ENCODE measurements around the gene ANKRD36.
"Not testable (repeated sequence)": the region's sequence is repeated elsewhere in the genome, so short reads cannot be mapped to it uniquely, and the experiment has no call there.

ANKRD36 gene

GRCh38 chr2:97261192-97261591, 148.2 kb downstream of the ANKRD36 start:
- H3K9me3 ChIP-seq (ENCODE audit: control insufficient read depth, insufficient read depth, low read depth, low read length); POLR2A ChIA-PET; H3K27ac ChIP-seq (ENCODE audit: extremely low read depth, low read depth, low read length); CTCF ChIA-PET; H3K4me1 ChIP-seq (ENCODE audit: control insufficient read depth, insufficient read depth, low read length); H3K36me3 ChIP-seq (ENCODE audit: control insufficient read depth in 2 of 2, insufficient read depth in 1 of 2, low read length in 2 of 2); H3K4me3 ChIP-seq (ENCODE audit: low read depth, low read length): not testable (repeated sequence)

GRCh38 chr2:97266449-97266848, 153.5 kb downstream of the ANKRD36 start:
- H3K4me1 ChIP-seq (ENCODE audit: control insufficient read depth, insufficient read depth, low read length); POLR2A ChIA-PET; H3K27ac ChIP-seq (ENCODE audit: extremely low read depth, low read depth, low read length); H3K36me3 ChIP-seq (ENCODE audit: control insufficient read depth in 2 of 2, insufficient read depth in 1 of 2, low read length in 2 of 2); H3K9me3 ChIP-seq (ENCODE audit: control insufficient read depth, insufficient read depth, low read depth, low read length); H3K4me3 ChIP-seq (ENCODE audit: low read depth, low read length); CTCF ChIA-PET: not testable (repeated sequence)

- Histone ChIP-seq H3K4me1 (ENCODE audit: control insufficient read depth, insufficient read depth, low read length) (no peaks in the 10 kb centered on the region), H3K27ac (ENCODE audit: extremely low read depth, low read depth, low read length) (no peak overlapping the region), H3K9me3 (ENCODE audit: control insufficient read depth, insufficient read depth, low read depth, low read length) (no peaks in the 10 kb centered on the region), H3K4me3 (ENCODE audit: low read depth, low read length) (no peak overlapping the region), H3K36me3 (ENCODE audit: control insufficient read depth in 2 of 2, insufficient read depth in 1 of 2, low read length in 2 of 2) (no peaks in the 10 kb centered on the region)
- CTCF ChIA-PET, result no interaction called here
- no peak for TF ChIP-seq ZSCAN30 (tag by site-specific recombination; IDR thresholded peaks at IDR 0.05)
- TF ChIP-seq ZNF423 (tag by site-specific recombination; IDR thresholded peaks at IDR 0.05), result no peak
- no peak for TF ChIP-seq ZNF549 (tag by site-specific recombination; IDR thresholded peaks at IDR 0.05)
- no peak for TF ChIP-seq ZNF776 (tag by site-specific recombination; IDR thresholded peaks at IDR 0.05; ENCODE audit: borderline replicate concordance)
- no peak for TF ChIP-seq ZNF169 (tag by site-specific recombination; IDR thresholded peaks at IDR 0.05)
- no peak for TF ChIP-seq ZNF658 (tag by site-specific recombination; IDR thresholded peaks at IDR 0.05)
- no peak for TF ChIP-seq ZNF10 (tag by site-specific recombination; IDR thresholded peaks at IDR 0.05)
- TF ChIP-seq ZNF302 (tag by site-specific recombination; IDR thresholded peaks at IDR 0.05; ENCODE audit: low read depth), result no peak
- TF ChIP-seq ZNF274 (IDR thresholded peaks at IDR 0.05; ENCODE audit: low read length), result no peak
- no peak for TF ChIP-seq ZNF274 (tag by site-specific recombination; IDR thresholded peaks at IDR 0.05; ENCODE audit: borderline replicate concordance)
- no peak for TF ChIP-seq CTCF (tag by site-specific recombination; IDR thresholded peaks at IDR 0.05)
- TF ChIP-seq ZNF623 (tag by site-specific recombination; IDR thresholded peaks at IDR 0.05), result no peak
- TF ChIP-seq ZBTB49 (tag by site-specific recombination; IDR thresholded peaks at IDR 0.05; ENCODE audit: low read depth), result no peak
- TF ChIP-seq ZNF132 (tag by site-specific recombination; IDR thresholded peaks at IDR 0.05; ENCODE audit: borderline replicate concordance), result no peak
- no peak for TF ChIP-seq ZNF548 (tag by site-specific recombination; IDR thresholded peaks at IDR 0.05)
- no peak for TF ChIP-seq ZNF701 (tag by site-specific recombination; IDR thresholded peaks at IDR 0.05)
- TF ChIP-seq SCRT2 (tag by site-specific recombination; IDR thresholded peaks at IDR 0.05), result no peak
- POLR2A ChIA-PET, result interaction anchor here (0.6 kb wide), 1 partner anchor 172 kb away, joined by 3 read pairs; no protein-coding TSS in a partner anchor
Observed at GRCh38 chr2:97267411-97268074, 154.6 kb downstream of the ANKRD36 start.

GRCh38 chr2:97268075-97268591, 155.2 kb downstream of the ANKRD36 start:
- H3K27ac ChIP-seq (ENCODE audit: extremely low read depth, low read depth, low read length); H3K36me3 ChIP-seq (ENCODE audit: control insufficient read depth in 2 of 2, insufficient read depth in 1 of 2, low read length in 2 of 2); H3K4me1 ChIP-seq (ENCODE audit: control insufficient read depth, insufficient read depth, low read length); H3K9me3 ChIP-seq (ENCODE audit: control insufficient read depth, insufficient read depth, low read depth, low read length); H3K4me3 ChIP-seq (ENCODE audit: low read depth, low read length); CTCF ChIA-PET: not testable (repeated sequence)
- POLR2A ChIA-PET, result interaction anchor here (0.6 kb wide), 1 partner anchor 171 kb away, joined by 3 read pairs; no protein-coding TSS in a partner anchor

GRCh38 chr2:97276232-97276798, 163.4 kb downstream of the ANKRD36 start:
- CTCF ChIA-PET; POLR2A ChIA-PET; H3K9me3 ChIP-seq (ENCODE audit: control insufficient read depth, insufficient read depth, low read depth, low read length); H3K27ac ChIP-seq (ENCODE audit: extremely low read depth, low read depth, low read length); H3K4me1 ChIP-seq (ENCODE audit: control insufficient read depth, insufficient read depth, low read length); H3K36me3 ChIP-seq (ENCODE audit: control insufficient read depth in 2 of 2, insufficient read depth in 1 of 2, low read length in 2 of 2); H3K4me3 ChIP-seq (ENCODE audit: low read depth, low read length): not testable (repeated sequence)

- H3K27ac ChIP-seq (ENCODE audit: extremely low read depth, low read depth, low read length); POLR2A ChIA-PET; H3K4me1 ChIP-seq (ENCODE audit: control insufficient read depth, insufficient read depth, low read length); CTCF ChIA-PET; H3K36me3 ChIP-seq (ENCODE audit: control insufficient read depth in 2 of 2, insufficient read depth in 1 of 2, low read length in 2 of 2); H3K4me3 ChIP-seq (ENCODE audit: low read depth, low read length); H3K9me3 ChIP-seq (ENCODE audit: control insufficient read depth, insufficient read depth, low read depth, low read length): not testable (repeated sequence)
Observed at GRCh38 chr2:97285187-97285586, 172.2 kb downstream of the ANKRD36 start.

Measured in HEK293 (cell line).